WTC11 (cell line): ENCODE measurements around the gene WDR49. TPM values are rescaled to one million over a fixed set of nuclear protein-coding genes. Genes with fewer than 3 reads are reported as not detected.
A peak's percentile ranks its signal among the peaks of the same experiment; 100 is the strongest.

Experiments used
- ATAC-seq: fragments of 200-7000 bp; cut with Tn5 transposase; 2 replicates; pipeline ENCODE4 v1.10.0; 2021; ENCODE audit warnings: mild to moderate bottlenecking, moderate library complexity
- CTCF ChIA-PET: fragments of 300-600 bp; sonication (Branson Sonifier 250); formaldehyde crosslinking; loops from one replicate; lab custom pipeline; 2021; ENCODE audit warnings: antibody characterized with exemption; lab: Charles Lee
- POLR2A ChIA-PET: fragments of 350-600 bp; sonication (Branson Sonifier 250); formaldehyde crosslinking; loops from one replicate; lab custom pipeline; 2021; ENCODE audit warnings: antibody characterized with exemption; lab: Charles Lee
- DNase-seq: peaks from one replicate; pipeline ENCODE4 v3.0.0; 2021; ENCODE audit warnings: low spot score
- H3K27ac Mint-ChIP-seq: 2 replicates; pipeline ENCODE4 v1.8.0; 2021; ENCODE audit warnings: mixed read lengths
- H3K27me3 Mint-ChIP-seq: 2 replicates; pipeline ENCODE4 v1.8.0; 2021; ENCODE audit warnings: low read depth, mild to moderate bottlenecking, moderate library complexity, mixed read lengths
- H3K36me3 Mint-ChIP-seq: 2 replicates; pipeline ENCODE4 v1.8.0; 2021; ENCODE audit warnings: mixed read lengths
- H3K4me1 Mint-ChIP-seq: 2 replicates; pipeline ENCODE4 v1.8.0; 2022; ENCODE audit warnings: mixed read lengths
- H3K4me3 Mint-ChIP-seq: 2 replicates; pipeline ENCODE4 v1.8.0; 2021; ENCODE audit warnings: mild to moderate bottlenecking, moderate library complexity, mixed read lengths
- H3K9me3 Mint-ChIP-seq: 2 replicates; pipeline ENCODE4 v1.8.0; 2021; ENCODE audit warnings: mixed read lengths
- ELF4 ChIP-seq: sonication (generic); formaldehyde crosslinking; IDR thresholded peaks from 2 replicates; pipeline ENCODE4 v1.8.1; 2022; ENCODE audit warnings: low read depth, mild to moderate bottlenecking, moderate library complexity, missing genetic modification reagents
- FOXJ3 ChIP-seq: sonication (generic); formaldehyde crosslinking; IDR thresholded peaks from 2 replicates; pipeline ENCODE4 v1.9.0; 2021; ENCODE audit warnings: missing genetic modification reagents, mild to moderate bottlenecking, borderline replicate concordance
- GRHL2 ChIP-seq: fragments of 250-450 bp; sonication (Bioruptor Pico); IDR thresholded peaks from 2 replicates; pipeline ENCODE4 v1.8.0; 2022; ENCODE audit warnings: mild to moderate bottlenecking, moderate library complexity; ENCODE audit not compliant: insufficient replicate concordance, severe bottlenecking
- GTF2I ChIP-seq: fragments of 250-450 bp; sonication (Bioruptor Pico); conservative IDR thresholded peaks from 2 replicates; pipeline ENCODE4 v1.4.0; 2021; ENCODE audit warnings: mild to moderate bottlenecking
- IRF2 ChIP-seq: sonication (generic); formaldehyde crosslinking; IDR thresholded peaks from 2 replicates; pipeline ENCODE4 v1.8.0; 2022; ENCODE audit warnings: low read depth, missing genetic modification reagents, borderline replicate concordance
- NR3C1 ChIP-seq: sonication (generic); formaldehyde crosslinking; conservative IDR thresholded peaks from 2 replicates; pipeline ENCODE4 v1.8.1; 2023; ENCODE audit warnings: low read depth, mild to moderate bottlenecking, missing genetic modification reagents
- RORB ChIP-seq: fragments of 250-450 bp; sonication (Bioruptor Pico); IDR thresholded peaks from 2 replicates; pipeline ENCODE4 v1.9.0; 2021; ENCODE audit warnings: mild to moderate bottlenecking
- SP1 ChIP-seq: sonication (generic); formaldehyde crosslinking; conservative IDR thresholded peaks from 2 replicates; pipeline ENCODE4 v1.8.1; 2022; ENCODE audit warnings: missing genetic modification reagents
- ZNF317 ChIP-seq: sonication (generic); formaldehyde crosslinking; IDR thresholded peaks from 2 replicates; pipeline ENCODE4 v1.8.1; 2023; ENCODE audit warnings: low read depth, mild to moderate bottlenecking, moderate library complexity, missing genetic modification reagents, borderline replicate concordance
- ZNF671 ChIP-seq: fragments of 250-450 bp; sonication (Bioruptor Pico); IDR thresholded peaks from 2 replicates; pipeline ENCODE4 v1.8.0; 2021; ENCODE audit warnings: mild to moderate bottlenecking
- total RNA-seq: library from RNA; stranded (reverse); gene quantifications from 3 replicates; pipeline ENCODE4 v1.2.3, GENCODE V29; 2021
- TF ChIP-seq, protein P1 (sequence below): sonication (generic); formaldehyde crosslinking; IDR thresholded peaks from 2 replicates; pipeline ENCODE4 v1.8.0; 2022; ENCODE audit warnings: mild to moderate bottlenecking, missing genetic modification reagents
- TF ChIP-seq, protein P2 (sequence below): sonication (generic); formaldehyde crosslinking; IDR thresholded peaks from 2 replicates; pipeline ENCODE4 v1.8.1; 2022; ENCODE audit warnings: mild to moderate bottlenecking, missing genetic modification reagents, moderate library complexity, borderline replicate concordance
- TF ChIP-seq, protein P3 (sequence below): sonication (generic); formaldehyde crosslinking; conservative IDR thresholded peaks from 2 replicates; pipeline ENCODE4 v1.8.1; 2022; ENCODE audit warnings: mild to moderate bottlenecking, missing genetic modification reagents
- TF ChIP-seq, protein P4 (sequence below): sonication (generic); formaldehyde crosslinking; conservative IDR thresholded peaks from 2 replicates; pipeline ENCODE4 v1.8.1; 2023; ENCODE audit warnings: mild to moderate bottlenecking, low read depth, missing genetic modification reagents, moderate library complexity
- TF ChIP-seq, protein P5 (sequence below): sonication (generic); formaldehyde crosslinking; IDR thresholded peaks from 2 replicates; pipeline ENCODE4 v1.8.0; 2022; ENCODE audit warnings: mild to moderate bottlenecking, missing genetic modification reagents
- TF ChIP-seq, protein P6 (sequence below): sonication (generic); formaldehyde crosslinking; IDR thresholded peaks from 2 replicates; pipeline ENCODE4 v1.8.1; 2023; ENCODE audit warnings: mild to moderate bottlenecking, missing genetic modification reagents, moderate library complexity
- TF ChIP-seq, protein P7 (sequence below): sonication (generic); formaldehyde crosslinking; IDR thresholded peaks from 2 replicates; pipeline ENCODE4 v1.8.1; 2023; ENCODE audit warnings: mild to moderate bottlenecking, missing genetic modification reagents, borderline replicate concordance
- TF ChIP-seq, protein P8 (sequence below): fragments of 250-450 bp; sonication (Bioruptor Pico); IDR thresholded peaks from 2 replicates; pipeline ENCODE4 v1.9.0; 2021; ENCODE audit warnings: mild to moderate bottlenecking

Gene WDR49
- total RNA-seq, 1 experiment from 2014 or later: 0.92 TPM

DNA sequence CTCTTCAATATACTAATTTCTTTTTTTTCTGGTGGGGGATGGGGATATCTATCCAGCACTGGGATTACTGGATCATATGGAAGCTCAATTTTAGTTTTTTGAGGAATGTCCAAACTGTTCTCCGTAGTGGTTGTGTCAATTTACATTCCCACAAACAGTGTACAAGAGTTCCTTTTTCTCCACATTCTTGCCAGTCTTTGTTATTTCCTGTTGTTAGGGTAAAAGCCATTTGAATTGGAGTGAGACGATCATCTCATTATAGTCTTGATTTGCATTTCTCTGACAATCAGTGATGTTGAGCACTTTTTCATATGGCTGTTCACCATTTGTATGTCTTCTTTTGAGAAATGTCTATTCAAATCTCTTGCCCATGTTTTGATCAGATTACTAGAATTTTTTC, 12.8 kb upstream of the WDR49 start (continued):
- TF ChIP-seq SP1: no peak
- TF ChIP-seq, protein P1, sequence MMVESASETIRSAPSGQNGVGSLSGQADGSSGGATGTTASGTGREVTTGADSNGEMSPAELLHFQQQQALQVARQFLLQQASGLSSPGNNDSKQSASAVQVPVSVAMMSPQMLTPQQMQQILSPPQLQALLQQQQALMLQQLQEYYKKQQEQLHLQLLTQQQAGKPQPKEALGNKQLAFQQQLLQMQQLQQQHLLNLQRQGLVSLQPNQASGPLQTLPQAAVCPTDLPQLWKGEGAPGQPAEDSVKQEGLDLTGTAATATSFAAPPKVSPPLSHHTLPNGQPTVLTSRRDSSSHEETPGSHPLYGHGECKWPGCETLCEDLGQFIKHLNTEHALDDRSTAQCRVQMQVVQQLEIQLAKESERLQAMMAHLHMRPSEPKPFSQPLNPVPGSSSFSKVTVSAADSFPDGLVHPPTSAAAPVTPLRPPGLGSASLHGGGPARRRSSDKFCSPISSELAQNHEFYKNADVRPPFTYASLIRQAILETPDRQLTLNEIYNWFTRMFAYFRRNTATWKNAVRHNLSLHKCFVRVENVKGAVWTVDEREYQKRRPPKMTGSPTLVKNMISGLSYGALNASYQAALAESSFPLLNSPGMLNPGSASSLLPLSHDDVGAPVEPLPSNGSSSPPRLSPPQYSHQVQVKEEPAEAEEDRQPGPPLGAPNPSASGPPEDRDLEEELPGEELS (CRISPR knock-in tag): no peak
- TF ChIP-seq, all 79 proteins: peak for 0

DNA sequence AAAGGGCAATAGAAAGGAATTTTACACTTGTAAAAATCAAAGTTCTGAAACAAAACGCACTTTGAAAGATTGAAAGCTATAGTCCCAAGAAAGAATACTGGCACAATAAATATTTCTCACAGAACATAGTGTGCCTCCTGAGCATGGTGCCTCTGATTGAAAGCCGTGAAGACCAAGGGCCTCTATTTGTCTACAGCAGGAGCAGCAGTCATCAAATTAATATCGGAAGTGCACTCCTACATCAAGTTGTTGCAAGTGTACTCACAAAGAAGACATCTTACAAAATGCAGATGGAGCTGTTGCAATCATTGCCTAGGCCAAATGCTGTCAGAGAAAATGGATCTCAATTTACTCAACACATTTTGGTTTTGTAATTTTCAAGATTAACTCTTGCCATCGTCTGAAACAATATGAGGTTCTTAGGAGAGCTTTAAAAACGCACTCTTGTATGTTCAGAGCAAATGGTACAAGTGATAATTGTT, 9.2 kb upstream of the WDR49 start:
- no peak for DNase-seq
- TF ChIP-seq RORB (CRISPR knock-in tag) (no peak), FOXJ3 (CRISPR knock-in tag) (no peak), ZNF317 (CRISPR knock-in tag) (no peak), NR3C1 (CRISPR knock-in tag) (no peak), GTF2I (CRISPR knock-in tag) (no peak), GRHL2 (CRISPR knock-in tag) (no peak), ELF4 (CRISPR knock-in tag) (no peak)
- TF ChIP-seq, protein P2, sequence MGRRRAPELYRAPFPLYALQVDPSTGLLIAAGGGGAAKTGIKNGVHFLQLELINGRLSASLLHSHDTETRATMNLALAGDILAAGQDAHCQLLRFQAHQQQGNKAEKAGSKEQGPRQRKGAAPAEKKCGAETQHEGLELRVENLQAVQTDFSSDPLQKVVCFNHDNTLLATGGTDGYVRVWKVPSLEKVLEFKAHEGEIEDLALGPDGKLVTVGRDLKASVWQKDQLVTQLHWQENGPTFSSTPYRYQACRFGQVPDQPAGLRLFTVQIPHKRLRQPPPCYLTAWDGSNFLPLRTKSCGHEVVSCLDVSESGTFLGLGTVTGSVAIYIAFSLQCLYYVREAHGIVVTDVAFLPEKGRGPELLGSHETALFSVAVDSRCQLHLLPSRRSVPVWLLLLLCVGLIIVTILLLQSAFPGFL: no peak
- TF ChIP-seq, protein P3, sequence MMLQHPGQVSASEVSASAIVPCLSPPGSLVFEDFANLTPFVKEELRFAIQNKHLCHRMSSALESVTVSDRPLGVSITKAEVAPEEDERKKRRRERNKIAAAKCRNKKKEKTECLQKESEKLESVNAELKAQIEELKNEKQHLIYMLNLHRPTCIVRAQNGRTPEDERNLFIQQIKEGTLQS: no peak
- TF ChIP-seq, protein P4, sequence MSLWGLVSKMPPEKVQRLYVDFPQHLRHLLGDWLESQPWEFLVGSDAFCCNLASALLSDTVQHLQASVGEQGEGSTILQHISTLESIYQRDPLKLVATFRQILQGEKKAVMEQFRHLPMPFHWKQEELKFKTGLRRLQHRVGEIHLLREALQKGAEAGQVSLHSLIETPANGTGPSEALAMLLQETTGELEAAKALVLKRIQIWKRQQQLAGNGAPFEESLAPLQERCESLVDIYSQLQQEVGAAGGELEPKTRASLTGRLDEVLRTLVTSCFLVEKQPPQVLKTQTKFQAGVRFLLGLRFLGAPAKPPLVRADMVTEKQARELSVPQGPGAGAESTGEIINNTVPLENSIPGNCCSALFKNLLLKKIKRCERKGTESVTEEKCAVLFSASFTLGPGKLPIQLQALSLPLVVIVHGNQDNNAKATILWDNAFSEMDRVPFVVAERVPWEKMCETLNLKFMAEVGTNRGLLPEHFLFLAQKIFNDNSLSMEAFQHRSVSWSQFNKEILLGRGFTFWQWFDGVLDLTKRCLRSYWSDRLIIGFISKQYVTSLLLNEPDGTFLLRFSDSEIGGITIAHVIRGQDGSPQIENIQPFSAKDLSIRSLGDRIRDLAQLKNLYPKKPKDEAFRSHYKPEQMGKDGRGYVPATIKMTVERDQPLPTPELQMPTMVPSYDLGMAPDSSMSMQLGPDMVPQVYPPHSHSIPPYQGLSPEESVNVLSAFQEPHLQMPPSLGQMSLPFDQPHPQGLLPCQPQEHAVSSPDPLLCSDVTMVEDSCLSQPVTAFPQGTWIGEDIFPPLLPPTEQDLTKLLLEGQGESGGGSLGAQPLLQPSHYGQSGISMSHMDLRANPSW: no peak
- TF ChIP-seq, protein P5, sequence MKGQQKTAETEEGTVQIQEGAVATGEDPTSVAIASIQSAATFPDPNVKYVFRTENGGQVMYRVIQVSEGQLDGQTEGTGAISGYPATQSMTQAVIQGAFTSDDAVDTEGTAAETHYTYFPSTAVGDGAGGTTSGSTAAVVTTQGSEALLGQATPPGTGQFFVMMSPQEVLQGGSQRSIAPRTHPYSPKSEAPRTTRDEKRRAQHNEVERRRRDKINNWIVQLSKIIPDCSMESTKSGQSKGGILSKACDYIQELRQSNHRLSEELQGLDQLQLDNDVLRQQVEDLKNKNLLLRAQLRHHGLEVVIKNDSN (CRISPR knock-in tag): no peak
- TF ChIP-seq, protein P6, sequence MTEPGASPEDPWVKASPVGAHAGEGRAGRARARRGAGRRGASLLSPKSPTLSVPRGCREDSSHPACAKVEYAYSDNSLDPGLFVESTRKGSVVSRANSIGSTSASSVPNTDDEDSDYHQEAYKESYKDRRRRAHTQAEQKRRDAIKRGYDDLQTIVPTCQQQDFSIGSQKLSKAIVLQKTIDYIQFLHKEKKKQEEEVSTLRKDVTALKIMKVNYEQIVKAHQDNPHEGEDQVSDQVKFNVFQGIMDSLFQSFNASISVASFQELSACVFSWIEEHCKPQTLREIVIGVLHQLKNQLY: no peak
- ATAC-seq: no peak
- ChIA-PET POLR2A (no interaction called here), CTCF (interaction anchor here (0.9 to 1.5 kb wide), 2 partner anchors 22 to 283 kb away, joined by 3 to 6 read pairs; partner anchors contain the start of gene ZBBX)
- Mint-ChIP-seq H3K36me3 (no peaks in the 10 kb centered on the region), H3K27me3 (no peaks in the 10 kb centered on the region), H3K4me1 (peaks cover 12% of the 10 kb centered on the region), H3K27ac (no peak overlapping the region), H3K4me3 (no peak overlapping the region), H3K9me3 (no peaks in the 10 kb centered on the region)

DNA sequence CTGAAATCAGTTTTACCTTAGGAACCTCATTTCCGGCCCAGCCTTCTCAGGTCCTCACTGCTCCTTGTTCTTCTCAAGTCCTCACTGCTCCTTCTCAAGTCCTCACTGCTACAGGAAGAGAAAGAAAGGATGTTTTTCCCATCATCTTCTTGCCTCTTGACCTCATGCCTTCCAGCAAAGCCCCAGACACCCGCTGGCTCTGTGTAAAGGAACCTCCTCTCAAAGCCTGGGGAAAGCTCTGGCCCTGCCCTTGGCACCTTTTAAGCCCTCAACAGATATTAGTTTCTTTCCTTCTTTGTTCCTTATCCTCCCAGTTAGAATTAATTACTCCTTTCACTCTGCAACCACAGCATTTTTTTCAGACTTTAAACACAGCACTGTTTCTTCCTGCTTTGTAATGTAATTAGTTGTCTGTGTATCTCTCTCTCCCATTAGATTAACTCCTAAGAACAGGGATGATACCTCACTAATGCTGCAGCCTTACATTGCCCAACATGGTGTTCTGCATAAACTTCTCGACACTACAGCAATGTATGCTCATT, 4.0 kb upstream of the WDR49 start:
- ChIA-PET POLR2A (no interaction called here), CTCF (no interaction called here)
- peak; percentile 12 for DNase-seq
- Mint-ChIP-seq H3K9me3 (peaks cover 9% of the 10 kb centered on the region), H3K4me3 (no peak overlapping the region), H3K27ac (peak overlapping the region; percentile 1; the same call in 1 of the 2 replicates), H3K36me3 (no peaks in the 10 kb centered on the region), H3K27me3 (no peaks in the 10 kb centered on the region), H3K4me1 (peaks cover 20% of the 10 kb centered on the region)
- ATAC-seq: peak; percentile 65
- TF ChIP-seq, protein P7, sequence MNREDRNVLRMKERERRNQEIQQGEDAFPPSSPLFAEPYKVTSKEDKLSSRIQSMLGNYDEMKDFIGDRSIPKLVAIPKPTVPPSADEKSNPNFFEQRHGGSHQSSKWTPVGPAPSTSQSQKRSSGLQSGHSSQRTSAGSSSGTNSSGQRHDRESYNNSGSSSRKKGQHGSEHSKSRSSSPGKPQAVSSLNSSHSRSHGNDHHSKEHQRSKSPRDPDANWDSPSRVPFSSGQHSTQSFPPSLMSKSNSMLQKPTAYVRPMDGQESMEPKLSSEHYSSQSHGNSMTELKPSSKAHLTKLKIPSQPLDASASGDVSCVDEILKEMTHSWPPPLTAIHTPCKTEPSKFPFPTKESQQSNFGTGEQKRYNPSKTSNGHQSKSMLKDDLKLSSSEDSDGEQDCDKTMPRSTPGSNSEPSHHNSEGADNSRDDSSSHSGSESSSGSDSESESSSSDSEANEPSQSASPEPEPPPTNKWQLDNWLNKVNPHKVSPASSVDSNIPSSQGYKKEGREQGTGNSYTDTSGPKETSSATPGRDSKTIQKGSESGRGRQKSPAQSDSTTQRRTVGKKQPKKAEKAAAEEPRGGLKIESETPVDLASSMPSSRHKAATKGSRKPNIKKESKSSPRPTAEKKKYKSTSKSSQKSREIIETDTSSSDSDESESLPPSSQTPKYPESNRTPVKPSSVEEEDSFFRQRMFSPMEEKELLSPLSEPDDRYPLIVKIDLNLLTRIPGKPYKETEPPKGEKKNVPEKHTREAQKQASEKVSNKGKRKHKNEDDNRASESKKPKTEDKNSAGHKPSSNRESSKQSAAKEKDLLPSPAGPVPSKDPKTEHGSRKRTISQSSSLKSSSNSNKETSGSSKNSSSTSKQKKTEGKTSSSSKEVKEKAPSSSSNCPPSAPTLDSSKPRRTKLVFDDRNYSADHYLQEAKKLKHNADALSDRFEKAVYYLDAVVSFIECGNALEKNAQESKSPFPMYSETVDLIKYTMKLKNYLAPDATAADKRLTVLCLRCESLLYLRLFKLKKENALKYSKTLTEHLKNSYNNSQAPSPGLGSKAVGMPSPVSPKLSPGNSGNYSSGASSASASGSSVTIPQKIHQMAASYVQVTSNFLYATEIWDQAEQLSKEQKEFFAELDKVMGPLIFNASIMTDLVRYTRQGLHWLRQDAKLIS (CRISPR knock-in tag): no peak
- TF ChIP-seq ELF4 (CRISPR knock-in tag): no peak
- no peak for TF ChIP-seq IRF2
- no peak for TF ChIP-seq NR3C1 (CRISPR knock-in tag)
- no peak for TF ChIP-seq ZNF671 (CRISPR knock-in tag)
- TF ChIP-seq, protein P8, sequence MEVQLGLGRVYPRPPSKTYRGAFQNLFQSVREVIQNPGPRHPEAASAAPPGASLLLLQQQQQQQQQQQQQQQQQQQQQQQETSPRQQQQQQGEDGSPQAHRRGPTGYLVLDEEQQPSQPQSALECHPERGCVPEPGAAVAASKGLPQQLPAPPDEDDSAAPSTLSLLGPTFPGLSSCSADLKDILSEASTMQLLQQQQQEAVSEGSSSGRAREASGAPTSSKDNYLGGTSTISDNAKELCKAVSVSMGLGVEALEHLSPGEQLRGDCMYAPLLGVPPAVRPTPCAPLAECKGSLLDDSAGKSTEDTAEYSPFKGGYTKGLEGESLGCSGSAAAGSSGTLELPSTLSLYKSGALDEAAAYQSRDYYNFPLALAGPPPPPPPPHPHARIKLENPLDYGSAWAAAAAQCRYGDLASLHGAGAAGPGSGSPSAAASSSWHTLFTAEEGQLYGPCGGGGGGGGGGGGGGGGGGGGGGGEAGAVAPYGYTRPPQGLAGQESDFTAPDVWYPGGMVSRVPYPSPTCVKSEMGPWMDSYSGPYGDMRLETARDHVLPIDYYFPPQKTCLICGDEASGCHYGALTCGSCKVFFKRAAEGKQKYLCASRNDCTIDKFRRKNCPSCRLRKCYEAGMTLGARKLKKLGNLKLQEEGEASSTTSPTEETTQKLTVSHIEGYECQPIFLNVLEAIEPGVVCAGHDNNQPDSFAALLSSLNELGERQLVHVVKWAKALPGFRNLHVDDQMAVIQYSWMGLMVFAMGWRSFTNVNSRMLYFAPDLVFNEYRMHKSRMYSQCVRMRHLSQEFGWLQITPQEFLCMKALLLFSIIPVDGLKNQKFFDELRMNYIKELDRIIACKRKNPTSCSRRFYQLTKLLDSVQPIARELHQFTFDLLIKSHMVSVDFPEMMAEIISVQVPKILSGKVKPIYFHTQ (CRISPR knock-in tag): no peak
